HG03045 (cell line): Measurements from ENCODE around the gene VAC14.
"Not testable (repeated sequence)": the region's sequence is repeated elsewhere in the genome, so short reads cannot be mapped to it uniquely, and the experiment has no call there.

Source experiments
- ATAC-seq: cut with Tn5 transposase; IDR thresholded peaks from one replicate; pipeline ENCODE4 v1.9.1; 2021; ENCODE audit warnings: mild to moderate bottlenecking, moderate library complexity; ENCODE audit not compliant: unreplicated experiment

The VAC14 gene

GRCh38 chr16:70682239-70683145, 118.5 kb downstream of the VAC14 start:
- ATAC-seq = no peak

GRCh38 chr16:70681382-70682238, 119.3 kb downstream of the VAC14 start:
- no peak for ATAC-seq

GRCh38 chr16:70680495-70681381, 120.2 kb downstream of the VAC14 start:
- ATAC-seq = no peak

- no peak for ATAC-seq
Measured at GRCh38 chr16:70679671-70680494, 121.1 kb downstream of the VAC14 start.

- ATAC-seq = no peak
Measured at GRCh38 chr16:70678898-70679670, 121.9 kb downstream of the VAC14 start.

GRCh38 chr16:70678121-70678897, 122.6 kb downstream of the VAC14 start:
- no peak for ATAC-seq

GRCh38 chr16:70677499-70678120, 123.3 kb downstream of the VAC14 start:
- ATAC-seq = no peak

GRCh38 chr16:70676675-70677498, 124.1 kb downstream of the VAC14 start:
- ATAC-seq = no peak

- ATAC-seq = no peak
Measured at GRCh38 chr16:70675851-70676513, 125.0 kb downstream of the VAC14 start.

GRCh38 chr16:70674221-70675014, 126.5 kb downstream of the VAC14 start:
- no peak for ATAC-seq

GRCh38 chr16:70670938-70671337, 130.0 kb downstream of the VAC14 start:
- not testable (repeated sequence) for ATAC-seq

- ATAC-seq = no peak
Measured at GRCh38 chr16:70670175-70670574, 130.8 kb downstream of the VAC14 start.

GRCh38 chr16:70665806-70666735, 134.9 kb downstream of the VAC14 start:
- no peak for ATAC-seq

GRCh38 chr16:70665113-70665694, 135.8 kb downstream of the VAC14 start:
- ATAC-seq = no peak
